NCI-H82 treated with DMSO at 0.1 percent for 48 hours (cell line): ENCODE data around the gene TSC22D1.

Source experiments
- DNase-seq: peaks from one replicate; lab custom pipeline; 2025; ENCODE audit not compliant: unreplicated experiment; lab: John Stamatoyannopoulos, UW

TSC22D1 gene

GRCh38 chr13:44388427-44389059, 187.6 kb downstream of the TSC22D1 start:
- no peak for DNase-seq

GRCh38 chr13:44386913-44387556, 189.1 kb downstream of the TSC22D1 start:
- DNase-seq, result no peak

GRCh38 chr13:44385847-44386246, 190.3 kb downstream of the TSC22D1 start:
- DNase-seq, result no peak

- DNase-seq, result no peak
Measured at GRCh38 chr13:44385401-44385800, 190.7 kb downstream of the TSC22D1 start.

DNA sequence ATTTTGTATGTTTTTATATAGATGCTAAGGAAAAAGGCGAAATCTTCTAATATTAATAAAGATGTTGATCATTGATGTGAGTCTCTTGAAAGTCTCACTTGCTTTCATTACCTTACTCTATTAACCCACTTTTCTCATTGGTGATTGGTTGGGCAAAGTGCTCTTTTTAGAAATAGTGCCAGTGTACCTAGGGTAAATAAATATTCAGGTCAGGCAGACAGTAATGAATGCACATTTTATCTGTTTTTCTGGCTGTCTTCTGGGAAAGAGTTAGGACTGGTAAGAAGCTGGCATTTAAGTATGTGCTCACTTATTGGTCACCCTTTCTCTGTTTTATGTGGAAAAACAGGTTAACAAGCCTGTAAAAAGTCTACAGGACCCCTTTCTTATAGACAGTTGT, 191.4 kb downstream of the TSC22D1 start:
- no peak for DNase-seq

GRCh38 chr13:44383945-44384344, 192.2 kb downstream of the TSC22D1 start:
- no peak for DNase-seq

GRCh38 chr13:44382635-44383145, 193.4 kb downstream of the TSC22D1 start:
- DNase-seq, result no peak
